ENCODE measurements around the gene ROPN1B.
"Not testable (repeated sequence)": the region's sequence is repeated elsewhere in the genome, so short reads cannot be mapped to it uniquely, and the experiment has no call there.

ROPN1B gene

DNA sequence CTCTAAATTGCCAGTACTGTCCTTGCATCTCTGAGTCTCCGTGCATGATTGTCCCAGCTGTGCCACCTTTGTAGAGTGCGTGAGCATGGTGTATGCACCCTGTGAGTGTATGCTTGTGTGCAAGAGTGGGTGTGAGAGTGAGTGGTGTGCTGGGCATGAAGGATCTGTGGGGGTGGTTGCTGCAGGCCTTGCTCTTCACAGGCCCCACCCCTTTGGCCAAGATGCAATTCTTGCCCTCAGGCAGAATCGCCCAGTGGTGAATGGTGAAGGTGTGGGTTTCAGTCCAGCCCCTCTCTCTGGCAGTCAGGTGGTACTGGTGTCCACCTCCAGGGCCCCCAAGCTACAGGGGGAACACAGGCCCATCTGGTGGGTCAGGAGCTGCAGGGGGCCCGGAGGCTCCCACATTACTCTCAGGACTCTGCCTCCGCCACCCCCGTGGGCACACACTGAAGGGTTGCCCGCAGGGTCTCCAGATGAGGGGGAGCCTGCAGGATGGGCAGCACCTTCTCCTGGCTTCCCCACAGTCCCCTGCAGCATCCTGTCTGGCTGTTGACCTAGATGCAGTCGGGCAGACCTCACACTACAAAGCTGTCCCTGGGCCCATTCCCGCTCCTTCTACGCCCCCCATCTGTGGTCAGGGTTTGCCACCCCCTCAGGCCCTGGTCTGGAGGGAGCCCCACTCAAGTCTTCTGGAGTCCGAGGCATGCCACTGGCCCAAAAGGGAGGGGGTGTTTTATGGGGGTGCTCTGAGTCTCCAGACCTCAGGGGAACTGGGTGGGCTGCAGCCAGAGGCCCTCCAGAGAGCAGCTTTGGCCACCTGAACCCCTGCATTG is 8.3 kb upstream of the ROPN1B start:
- ATAC-seq: no peak
- TF ChIP-seq TOX (CRISPR knock-in tag; IDR thresholded peaks at IDR 0.05; ENCODE audit: borderline replicate concordance) (no peak), RARB (CRISPR knock-in tag; IDR thresholded peaks at IDR 0.05) (no peak)
- TF ChIP-seq, protein P1, sequence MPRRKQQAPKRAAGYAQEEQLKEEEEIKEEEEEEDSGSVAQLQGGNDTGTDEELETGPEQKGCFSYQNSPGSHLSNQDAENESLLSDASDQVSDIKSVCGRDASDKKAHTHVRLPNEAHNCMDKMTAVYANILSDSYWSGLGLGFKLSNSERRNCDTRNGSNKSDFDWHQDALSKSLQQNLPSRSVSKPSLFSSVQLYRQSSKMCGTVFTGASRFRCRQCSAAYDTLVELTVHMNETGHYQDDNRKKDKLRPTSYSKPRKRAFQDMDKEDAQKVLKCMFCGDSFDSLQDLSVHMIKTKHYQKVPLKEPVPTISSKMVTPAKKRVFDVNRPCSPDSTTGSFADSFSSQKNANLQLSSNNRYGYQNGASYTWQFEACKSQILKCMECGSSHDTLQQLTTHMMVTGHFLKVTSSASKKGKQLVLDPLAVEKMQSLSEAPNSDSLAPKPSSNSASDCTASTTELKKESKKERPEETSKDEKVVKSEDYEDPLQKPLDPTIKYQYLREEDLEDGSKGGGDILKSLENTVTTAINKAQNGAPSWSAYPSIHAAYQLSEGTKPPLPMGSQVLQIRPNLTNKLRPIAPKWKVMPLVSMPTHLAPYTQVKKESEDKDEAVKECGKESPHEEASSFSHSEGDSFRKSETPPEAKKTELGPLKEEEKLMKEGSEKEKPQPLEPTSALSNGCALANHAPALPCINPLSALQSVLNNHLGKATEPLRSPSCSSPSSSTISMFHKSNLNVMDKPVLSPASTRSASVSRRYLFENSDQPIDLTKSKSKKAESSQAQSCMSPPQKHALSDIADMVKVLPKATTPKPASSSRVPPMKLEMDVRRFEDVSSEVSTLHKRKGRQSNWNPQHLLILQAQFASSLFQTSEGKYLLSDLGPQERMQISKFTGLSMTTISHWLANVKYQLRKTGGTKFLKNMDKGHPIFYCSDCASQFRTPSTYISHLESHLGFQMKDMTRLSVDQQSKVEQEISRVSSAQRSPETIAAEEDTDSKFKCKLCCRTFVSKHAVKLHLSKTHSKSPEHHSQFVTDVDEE (CRISPR knock-in tag; IDR thresholded peaks at IDR 0.05): no peak

DNA sequence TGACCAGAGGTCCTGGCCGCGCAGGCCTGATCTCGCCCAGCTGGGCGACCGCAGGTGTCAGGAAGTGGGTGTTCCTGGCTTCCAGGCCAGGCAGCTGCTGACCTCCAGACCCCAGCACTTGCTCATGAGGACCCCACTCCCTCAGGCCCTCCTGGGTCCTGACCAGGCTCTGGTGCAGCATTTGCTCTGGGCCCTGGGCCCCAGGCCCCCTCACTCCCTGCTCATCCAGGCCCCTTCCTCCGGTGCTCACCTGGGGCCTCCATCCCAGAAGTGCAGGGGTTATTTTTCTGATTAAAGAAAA is 7.7 kb upstream of the ROPN1B start:
- no peak for ATAC-seq
- TF ChIP-seq, protein P2, sequence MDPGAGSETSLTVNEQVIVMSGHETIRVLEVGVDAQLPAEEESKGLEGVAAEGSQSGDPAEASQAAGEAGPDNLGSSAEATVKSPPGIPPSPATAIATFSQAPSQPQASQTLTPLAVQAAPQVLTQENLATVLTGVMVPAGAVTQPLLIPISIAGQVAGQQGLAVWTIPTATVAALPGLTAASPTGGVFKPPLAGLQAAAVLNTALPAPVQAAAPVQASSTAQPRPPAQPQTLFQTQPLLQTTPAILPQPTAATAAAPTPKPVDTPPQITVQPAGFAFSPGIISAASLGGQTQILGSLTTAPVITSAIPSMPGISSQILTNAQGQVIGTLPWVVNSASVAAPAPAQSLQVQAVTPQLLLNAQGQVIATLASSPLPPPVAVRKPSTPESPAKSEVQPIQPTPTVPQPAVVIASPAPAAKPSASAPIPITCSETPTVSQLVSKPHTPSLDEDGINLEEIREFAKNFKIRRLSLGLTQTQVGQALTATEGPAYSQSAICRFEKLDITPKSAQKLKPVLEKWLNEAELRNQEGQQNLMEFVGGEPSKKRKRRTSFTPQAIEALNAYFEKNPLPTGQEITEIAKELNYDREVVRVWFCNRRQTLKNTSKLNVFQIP (CRISPR knock-in tag; IDR thresholded peaks at IDR 0.05; ENCODE audit: borderline replicate concordance, low read depth): no peak
- TF ChIP-seq ZNF565 (CRISPR knock-in tag; conservative IDR thresholded peaks at IDR 0.05; ENCODE audit: low read depth) (no peak), ISL1 (CRISPR knock-in tag; IDR thresholded peaks at IDR 0.05) (no peak), SNAI2 (CRISPR knock-in tag; IDR thresholded peaks at IDR 0.05) (no peak), TCF4 (CRISPR knock-in tag; IDR thresholded peaks at IDR 0.05; ENCODE audit: borderline replicate concordance) (no peak), ZC3H10 (CRISPR knock-in tag; IDR thresholded peaks at IDR 0.05) (no peak), PPARA (CRISPR knock-in tag; IDR thresholded peaks at IDR 0.05; ENCODE audit: borderline replicate concordance) (no peak), ZNF8 (CRISPR knock-in tag; IDR thresholded peaks at IDR 0.05) (no peak), ARNTL (CRISPR knock-in tag; IDR thresholded peaks at IDR 0.05; ENCODE audit: borderline replicate concordance, low read depth) (no peak), RARB (CRISPR knock-in tag; IDR thresholded peaks at IDR 0.05) (no peak), OSR1 (CRISPR knock-in tag; IDR thresholded peaks at IDR 0.05) (no peak)
- TF ChIP-seq, protein P1 (CRISPR knock-in tag; IDR thresholded peaks at IDR 0.05): no peak

DNA sequence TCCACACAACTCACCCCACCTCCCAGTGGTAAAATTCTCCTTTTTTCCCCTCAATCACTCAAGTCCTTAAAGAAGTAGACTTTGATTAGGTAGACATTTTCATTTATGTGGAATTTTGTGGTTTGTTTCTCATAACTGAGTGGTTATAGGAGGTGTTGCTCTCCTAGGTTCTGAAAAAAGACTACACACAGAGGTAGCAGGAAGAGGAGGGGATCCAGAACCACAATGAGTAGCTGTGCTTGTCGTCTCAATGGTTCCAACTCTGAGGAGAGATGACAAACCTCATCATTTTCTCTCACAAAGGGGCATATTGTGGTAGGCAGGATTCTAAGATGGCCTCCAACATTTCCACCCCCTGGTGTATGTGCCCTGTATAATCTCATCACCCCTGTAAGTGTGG is 5.1 kb upstream of the ROPN1B start:
- ATAC-seq: not testable (repeated sequence)

DNA sequence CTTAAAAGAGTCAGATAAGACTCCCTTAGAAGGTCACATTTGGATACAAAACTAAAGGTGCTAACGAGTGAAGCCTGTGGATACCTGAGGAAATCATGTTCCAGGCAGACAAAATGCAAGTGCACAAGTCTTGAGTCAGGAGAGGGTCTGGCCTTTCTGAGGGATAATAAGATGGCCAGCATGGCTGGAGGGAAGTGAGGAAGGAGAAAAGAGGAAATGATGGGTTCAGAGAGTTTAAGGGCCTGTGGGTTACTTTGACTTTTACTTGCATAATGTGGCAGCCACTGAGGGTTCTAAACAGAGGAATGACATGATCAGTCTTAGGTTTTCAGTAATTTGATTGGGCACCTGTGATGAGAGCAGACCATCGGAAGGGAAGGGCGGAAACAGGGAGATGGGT is 3.5 kb upstream of the ROPN1B start:
- ATAC-seq: no peak

More for the DNA sequence above, 3.5 kb upstream of the ROPN1B start:
- TF ChIP-seq TOX (CRISPR knock-in tag; IDR thresholded peaks at IDR 0.05; ENCODE audit: borderline replicate concordance): no peak
- TF ChIP-seq PPARA (CRISPR knock-in tag; IDR thresholded peaks at IDR 0.05; ENCODE audit: borderline replicate concordance): no peak
- TF ChIP-seq, protein P3, sequence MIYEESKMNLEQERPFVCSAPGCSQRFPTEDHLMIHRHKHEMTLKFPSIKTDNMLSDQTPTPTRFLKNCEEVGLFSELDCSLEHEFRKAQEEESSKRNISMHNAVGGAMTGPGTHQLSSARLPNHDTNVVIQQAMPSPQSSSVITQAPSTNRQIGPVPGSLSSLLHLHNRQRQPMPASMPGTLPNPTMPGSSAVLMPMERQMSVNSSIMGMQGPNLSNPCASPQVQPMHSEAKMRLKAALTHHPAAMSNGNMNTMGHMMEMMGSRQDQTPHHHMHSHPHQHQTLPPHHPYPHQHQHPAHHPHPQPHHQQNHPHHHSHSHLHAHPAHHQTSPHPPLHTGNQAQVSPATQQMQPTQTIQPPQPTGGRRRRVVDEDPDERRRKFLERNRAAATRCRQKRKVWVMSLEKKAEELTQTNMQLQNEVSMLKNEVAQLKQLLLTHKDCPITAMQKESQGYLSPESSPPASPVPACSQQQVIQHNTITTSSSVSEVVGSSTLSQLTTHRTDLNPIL (CRISPR knock-in tag; IDR thresholded peaks at IDR 0.05; ENCODE audit: low read depth): no peak
- TF ChIP-seq, protein P2 (CRISPR knock-in tag; IDR thresholded peaks at IDR 0.05; ENCODE audit: borderline replicate concordance, low read depth): no peak
- TF ChIP-seq, protein P4, sequence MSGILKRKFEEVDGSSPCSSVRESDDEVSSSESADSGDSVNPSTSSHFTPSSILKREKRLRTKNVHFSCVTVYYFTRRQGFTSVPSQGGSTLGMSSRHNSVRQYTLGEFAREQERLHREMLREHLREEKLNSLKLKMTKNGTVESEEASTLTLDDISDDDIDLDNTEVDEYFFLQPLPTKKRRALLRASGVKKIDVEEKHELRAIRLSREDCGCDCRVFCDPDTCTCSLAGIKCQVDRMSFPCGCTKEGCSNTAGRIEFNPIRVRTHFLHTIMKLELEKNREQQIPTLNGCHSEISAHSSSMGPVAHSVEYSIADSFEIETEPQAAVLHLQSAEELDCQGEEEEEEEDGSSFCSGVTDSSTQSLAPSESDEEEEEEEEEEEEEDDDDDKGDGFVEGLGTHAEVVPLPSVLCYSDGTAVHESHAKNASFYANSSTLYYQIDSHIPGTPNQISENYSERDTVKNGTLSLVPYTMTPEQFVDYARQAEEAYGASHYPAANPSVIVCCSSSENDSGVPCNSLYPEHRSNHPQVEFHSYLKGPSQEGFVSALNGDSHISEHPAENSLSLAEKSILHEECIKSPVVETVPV (CRISPR knock-in tag; IDR thresholded peaks at IDR 0.05): no peak
- TF ChIP-seq SNAI2 (CRISPR knock-in tag; IDR thresholded peaks at IDR 0.05): no peak
- TF ChIP-seq, protein P5, sequence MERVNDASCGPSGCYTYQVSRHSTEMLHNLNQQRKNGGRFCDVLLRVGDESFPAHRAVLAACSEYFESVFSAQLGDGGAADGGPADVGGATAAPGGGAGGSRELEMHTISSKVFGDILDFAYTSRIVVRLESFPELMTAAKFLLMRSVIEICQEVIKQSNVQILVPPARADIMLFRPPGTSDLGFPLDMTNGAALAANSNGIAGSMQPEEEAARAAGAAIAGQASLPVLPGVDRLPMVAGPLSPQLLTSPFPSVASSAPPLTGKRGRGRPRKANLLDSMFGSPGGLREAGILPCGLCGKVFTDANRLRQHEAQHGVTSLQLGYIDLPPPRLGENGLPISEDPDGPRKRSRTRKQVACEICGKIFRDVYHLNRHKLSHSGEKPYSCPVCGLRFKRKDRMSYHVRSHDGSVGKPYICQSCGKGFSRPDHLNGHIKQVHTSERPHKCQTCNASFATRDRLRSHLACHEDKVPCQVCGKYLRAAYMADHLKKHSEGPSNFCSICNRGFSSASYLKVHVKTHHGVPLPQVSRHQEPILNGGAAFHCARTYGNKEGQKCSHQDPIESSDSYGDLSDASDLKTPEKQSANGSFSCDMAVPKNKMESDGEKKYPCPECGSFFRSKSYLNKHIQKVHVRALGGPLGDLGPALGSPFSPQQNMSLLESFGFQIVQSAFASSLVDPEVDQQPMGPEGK (CRISPR knock-in tag; IDR thresholded peaks at IDR 0.05; ENCODE audit: borderline replicate concordance): no peak
- TF ChIP-seq OSR1 (CRISPR knock-in tag; IDR thresholded peaks at IDR 0.05): no peak
- TF ChIP-seq ESRRG (CRISPR knock-in tag; IDR thresholded peaks at IDR 0.05): no peak
- TF ChIP-seq ZFP3 (CRISPR knock-in tag; IDR thresholded peaks at IDR 0.05): no peak
- TF ChIP-seq CSDC2 (CRISPR knock-in tag; IDR thresholded peaks at IDR 0.05): no peak
- no peak for TF ChIP-seq ARNTL (CRISPR knock-in tag; IDR thresholded peaks at IDR 0.05; ENCODE audit: borderline replicate concordance, low read depth)
- TF ChIP-seq ZNF565 (CRISPR knock-in tag; conservative IDR thresholded peaks at IDR 0.05; ENCODE audit: low read depth): no peak
- no peak for TF ChIP-seq ZNF8 (CRISPR knock-in tag; IDR thresholded peaks at IDR 0.05)
- no peak for TF ChIP-seq ZC3H10 (CRISPR knock-in tag; IDR thresholded peaks at IDR 0.05)
- TF ChIP-seq RARB (CRISPR knock-in tag; IDR thresholded peaks at IDR 0.05): no peak

Data from SK-N-SH treated with all-trans-retinoic acid at 6 μM for 48 hours (cell line).